GM12872 (cell line): ENCODE measurements around the gene KCNJ1.

ENCODE experiments used
- TF ChIP-seq, protein P1 (sequence below): IDR thresholded peaks from 3 replicates; pipeline ENCODE4 v1.5.1; 2011; ENCODE audit warnings: low read depth, mild to moderate bottlenecking, low read length, moderate library complexity; ENCODE audit not compliant: insufficient read depth

Gene KCNJ1

DNA sequence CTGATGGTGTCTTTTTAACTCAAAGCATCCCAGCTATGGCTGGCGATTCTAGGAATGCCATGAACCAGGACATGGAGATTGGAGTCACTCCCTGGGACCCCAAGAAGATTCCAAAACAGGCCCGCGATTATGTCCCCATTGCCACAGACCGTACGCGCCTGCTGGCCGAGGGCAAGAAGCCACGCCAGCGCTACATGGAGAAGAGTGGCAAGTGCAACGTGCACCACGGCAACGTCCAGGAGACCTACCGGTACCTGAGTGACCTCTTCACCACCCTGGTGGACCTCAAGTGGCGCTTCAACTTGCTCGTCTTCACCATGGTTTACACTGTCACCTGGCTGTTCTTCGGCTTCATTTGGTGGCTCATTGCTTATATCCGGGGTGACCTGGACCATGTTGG is 44.1 kb upstream of the KCNJ1 start:
- TF ChIP-seq, protein P1, sequence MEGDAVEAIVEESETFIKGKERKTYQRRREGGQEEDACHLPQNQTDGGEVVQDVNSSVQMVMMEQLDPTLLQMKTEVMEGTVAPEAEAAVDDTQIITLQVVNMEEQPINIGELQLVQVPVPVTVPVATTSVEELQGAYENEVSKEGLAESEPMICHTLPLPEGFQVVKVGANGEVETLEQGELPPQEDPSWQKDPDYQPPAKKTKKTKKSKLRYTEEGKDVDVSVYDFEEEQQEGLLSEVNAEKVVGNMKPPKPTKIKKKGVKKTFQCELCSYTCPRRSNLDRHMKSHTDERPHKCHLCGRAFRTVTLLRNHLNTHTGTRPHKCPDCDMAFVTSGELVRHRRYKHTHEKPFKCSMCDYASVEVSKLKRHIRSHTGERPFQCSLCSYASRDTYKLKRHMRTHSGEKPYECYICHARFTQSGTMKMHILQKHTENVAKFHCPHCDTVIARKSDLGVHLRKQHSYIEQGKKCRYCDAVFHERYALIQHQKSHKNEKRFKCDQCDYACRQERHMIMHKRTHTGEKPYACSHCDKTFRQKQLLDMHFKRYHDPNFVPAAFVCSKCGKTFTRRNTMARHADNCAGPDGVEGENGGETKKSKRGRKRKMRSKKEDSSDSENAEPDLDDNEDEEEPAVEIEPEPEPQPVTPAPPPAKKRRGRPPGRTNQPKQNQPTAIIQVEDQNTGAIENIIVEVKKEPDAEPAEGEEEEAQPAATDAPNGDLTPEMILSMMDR, result no peak

DNA sequence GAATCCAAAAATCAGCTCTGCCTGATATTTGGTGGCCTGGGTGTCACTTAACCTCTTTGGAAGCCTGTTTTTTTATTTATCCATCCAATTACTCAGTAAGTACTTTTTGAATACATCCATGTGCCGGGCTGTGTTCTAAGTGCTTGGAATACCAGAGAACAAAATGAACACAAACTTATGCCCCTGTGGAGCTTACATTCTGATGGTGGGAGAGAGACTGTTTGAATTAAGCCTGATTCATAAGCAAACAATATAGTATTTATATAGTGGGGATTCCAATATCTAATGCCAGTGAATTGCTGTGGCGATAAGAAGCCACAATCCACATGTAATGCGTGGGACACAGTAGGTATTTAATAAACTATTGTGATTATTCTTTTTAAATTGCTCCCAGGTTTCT is 43.5 kb upstream of the KCNJ1 start:
- TF ChIP-seq, protein P1, result no peak

DNA sequence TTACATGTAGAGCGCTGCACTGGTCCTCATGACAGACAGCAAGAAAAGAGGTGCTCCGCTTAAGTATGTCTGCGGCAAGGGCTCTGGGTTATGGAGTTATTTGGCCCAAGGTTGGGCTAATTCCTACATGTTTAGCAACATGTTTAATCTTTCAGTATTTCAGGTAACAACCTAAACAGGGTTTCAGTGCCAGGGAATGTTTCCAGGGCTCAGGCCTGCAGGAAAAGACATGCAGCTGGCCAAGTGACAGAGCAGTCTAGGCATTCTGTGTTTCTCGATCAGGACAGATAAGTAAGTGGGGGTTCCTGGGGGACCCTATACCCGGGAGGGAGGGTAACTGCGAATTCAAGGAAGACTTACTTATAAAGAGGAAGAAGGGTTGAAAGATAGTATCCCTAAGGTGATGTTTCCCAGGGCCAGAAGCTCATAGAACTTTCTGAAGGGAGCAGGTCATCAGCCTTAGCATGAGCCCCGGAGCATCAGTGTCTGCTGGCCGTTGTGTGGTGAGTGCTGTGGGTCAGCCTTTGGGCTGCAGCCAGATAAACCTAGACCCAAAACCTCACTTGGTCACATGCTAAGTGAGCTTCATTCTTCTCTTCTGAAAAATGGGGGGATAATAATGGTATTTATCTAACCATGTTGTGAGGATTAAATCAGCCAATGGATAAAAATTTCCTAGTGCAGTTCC is 42.5 kb upstream of the KCNJ1 start:
- TF ChIP-seq, protein P1, result no peak

DNA sequence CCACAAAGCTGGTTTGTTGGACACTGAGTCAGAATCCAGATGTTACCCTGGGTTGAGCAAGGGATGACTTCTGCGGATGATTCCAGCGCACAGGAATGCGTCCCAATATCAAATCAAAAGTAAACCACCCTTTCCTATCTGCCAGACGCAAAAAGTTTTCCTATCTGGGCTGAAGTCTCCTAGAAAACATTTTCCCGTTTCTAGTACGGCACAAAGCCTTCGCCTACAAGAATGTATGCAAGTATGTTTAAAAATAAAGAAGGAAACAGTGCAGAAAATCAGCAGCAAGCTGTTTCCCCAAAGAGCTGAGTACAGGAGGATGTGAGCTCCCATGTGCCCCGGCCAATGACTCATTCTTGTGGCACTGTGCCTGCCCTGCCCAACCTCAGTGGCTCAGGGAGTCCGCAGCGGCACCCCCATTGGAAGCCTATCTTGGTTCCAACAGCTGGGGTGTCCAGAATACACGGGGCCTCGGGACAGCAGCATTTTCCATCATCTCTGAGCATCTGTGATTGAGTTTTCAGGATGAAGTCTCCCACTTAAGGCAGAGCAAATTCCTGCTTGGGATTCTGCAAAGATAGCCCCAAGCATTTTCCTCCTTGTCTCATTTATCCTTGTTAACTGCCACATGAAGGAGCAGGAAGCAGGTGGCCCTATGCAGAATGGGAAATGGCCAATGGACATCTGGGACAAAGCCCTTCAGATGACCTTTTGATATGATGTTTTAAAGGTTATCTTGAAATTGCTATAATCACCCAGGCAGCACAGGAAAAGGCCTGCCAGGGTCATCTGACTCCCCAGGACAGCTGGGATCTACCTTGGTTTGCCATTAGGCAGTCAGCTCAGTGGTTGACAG is 41.5 kb upstream of the KCNJ1 start:
- TF ChIP-seq, protein P1, result no peak

DNA sequence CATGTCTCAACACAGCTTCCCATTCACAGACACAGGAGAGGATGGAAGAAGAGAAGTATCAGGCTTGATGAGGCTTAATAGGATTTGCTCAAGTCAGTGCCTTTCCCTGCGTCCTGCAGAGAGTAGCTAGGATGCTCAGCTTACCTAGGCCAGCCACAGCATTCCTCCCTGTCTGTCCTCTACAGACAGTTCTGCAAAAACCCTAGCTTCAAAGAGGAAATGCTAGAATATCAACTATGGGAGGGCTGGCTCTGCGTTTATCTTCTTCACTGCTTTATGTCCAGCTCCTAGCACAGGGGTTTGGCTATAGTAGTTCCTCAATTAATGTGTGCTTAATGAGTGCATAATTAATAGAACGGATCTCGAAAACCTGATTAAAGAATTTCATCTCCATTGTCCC is 40.5 kb upstream of the KCNJ1 start:
- TF ChIP-seq, protein P1, result no peak

DNA sequence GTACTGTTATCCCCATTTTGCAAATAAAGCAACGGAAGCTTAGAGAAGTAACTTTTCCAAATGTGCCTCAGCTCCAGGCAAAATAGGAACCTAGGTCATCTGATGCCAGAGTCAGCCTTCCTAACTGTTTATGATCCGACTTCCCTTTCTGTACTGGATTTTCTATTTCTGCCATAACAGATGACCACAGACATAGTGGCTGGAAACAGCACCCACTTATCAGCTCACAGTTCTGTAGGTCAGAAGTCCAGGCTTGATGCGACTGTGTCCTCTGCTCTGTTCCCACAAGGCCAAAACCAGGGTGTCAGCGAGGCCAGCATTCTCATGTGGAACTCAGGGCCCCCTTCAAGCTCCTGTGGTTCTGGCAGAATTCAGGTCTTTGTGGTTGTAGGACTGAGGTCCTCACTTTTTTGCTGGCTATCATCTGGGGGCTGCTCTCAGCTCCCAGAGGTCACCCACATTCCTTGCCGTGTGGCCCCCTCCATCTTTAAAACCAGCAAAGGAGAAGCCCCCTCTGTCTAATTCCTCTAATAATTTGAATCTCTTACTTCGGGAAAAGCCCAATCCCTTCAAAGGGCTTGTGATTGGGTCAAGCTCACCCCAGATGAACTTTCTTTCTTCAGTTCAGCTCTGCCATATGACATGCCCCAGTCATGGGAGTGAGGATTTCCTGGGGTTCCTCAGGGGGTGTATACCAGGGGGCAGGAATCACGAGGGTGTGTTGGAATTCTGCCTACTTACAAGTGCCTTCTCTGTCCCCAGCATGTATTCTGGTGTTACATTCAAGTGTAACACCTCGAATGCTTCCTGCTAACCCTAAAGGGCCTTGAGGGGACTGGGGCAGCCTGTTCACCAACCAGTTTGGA is 39.3 kb upstream of the KCNJ1 start:
- TF ChIP-seq, protein P1, result no peak
